Loucy (cell line): ENCODE results near the gene ECSCR.

Source experiments
- EZH2phosphoT487 ChIP-seq: fragments of 200-600 bp; IDR thresholded peaks from 2 replicates; pipeline ENCODE4 v1.6.1; 2018; ENCODE audit warnings: antibody characterized with exemption, mild to moderate bottlenecking, moderate library complexity, borderline replicate concordance
- TF ChIP-seq, protein P1 (sequence below): fragments of 200-600 bp; sonication (generic); conservative IDR thresholded peaks from 2 replicates; pipeline ENCODE4 v1.5.1; 2014; ENCODE audit warnings: mild to moderate bottlenecking, antibody characterized with exemption, low read length

DNA sequence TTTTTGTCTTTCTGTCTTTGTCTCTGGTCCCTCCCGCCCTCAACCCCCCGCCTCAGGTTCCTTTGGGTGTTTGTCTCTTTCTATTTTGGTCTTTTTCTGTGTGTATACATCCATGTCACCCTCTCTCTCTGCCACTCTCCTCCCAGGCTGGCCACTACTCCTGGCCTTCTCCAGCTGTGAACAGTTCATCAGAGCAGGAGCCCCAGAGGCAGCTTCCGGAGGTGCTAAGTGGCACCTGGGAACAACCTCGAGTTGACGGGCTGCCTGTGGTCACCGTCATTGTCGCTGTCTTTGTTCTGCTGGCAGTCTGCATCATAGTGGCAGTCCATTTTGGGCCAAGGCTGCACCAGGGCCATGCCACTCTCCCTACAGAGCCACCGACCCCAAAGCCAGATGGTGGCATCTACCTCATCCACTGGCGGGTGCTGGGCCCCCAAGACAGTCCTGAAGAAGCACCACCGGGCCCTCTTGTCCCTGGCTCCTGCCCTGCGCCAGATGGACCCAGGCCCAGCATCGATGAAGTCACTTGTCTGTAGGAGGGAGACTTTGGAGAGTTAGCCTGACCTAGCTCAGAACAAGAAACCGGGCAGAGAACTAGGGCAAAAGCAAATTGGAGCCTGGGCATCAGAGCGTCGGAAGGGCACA lies 10.0 kb upstream of the ECSCR start:
- TF ChIP-seq, protein P1, sequence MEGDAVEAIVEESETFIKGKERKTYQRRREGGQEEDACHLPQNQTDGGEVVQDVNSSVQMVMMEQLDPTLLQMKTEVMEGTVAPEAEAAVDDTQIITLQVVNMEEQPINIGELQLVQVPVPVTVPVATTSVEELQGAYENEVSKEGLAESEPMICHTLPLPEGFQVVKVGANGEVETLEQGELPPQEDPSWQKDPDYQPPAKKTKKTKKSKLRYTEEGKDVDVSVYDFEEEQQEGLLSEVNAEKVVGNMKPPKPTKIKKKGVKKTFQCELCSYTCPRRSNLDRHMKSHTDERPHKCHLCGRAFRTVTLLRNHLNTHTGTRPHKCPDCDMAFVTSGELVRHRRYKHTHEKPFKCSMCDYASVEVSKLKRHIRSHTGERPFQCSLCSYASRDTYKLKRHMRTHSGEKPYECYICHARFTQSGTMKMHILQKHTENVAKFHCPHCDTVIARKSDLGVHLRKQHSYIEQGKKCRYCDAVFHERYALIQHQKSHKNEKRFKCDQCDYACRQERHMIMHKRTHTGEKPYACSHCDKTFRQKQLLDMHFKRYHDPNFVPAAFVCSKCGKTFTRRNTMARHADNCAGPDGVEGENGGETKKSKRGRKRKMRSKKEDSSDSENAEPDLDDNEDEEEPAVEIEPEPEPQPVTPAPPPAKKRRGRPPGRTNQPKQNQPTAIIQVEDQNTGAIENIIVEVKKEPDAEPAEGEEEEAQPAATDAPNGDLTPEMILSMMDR, result no peak
- no peak for TF ChIP-seq EZH2phosphoT487
